Panc1 (cell line): ENCODE measurements around the gene UNC93B1.

Experiments used
- POLR2AphosphoS5 ChIP-seq: IDR thresholded peaks from 2 replicates; pipeline ENCODE4 v1.6.1; 2012; ENCODE audit warnings: mild to moderate bottlenecking, low read depth, low read length, moderate library complexity
- SIN3A ChIP-seq: IDR thresholded peaks from 2 replicates; pipeline ENCODE4 v1.6.1; 2012; ENCODE audit warnings: low read depth, mild to moderate bottlenecking, low read length, moderate library complexity, borderline replicate concordance; ENCODE audit not compliant: insufficient read depth
- TCF7L2 ChIP-seq: IDR thresholded peaks from 2 replicates; pipeline ENCODE4 v1.6.1; 2011; ENCODE audit warnings: mild to moderate bottlenecking, low read depth, low read length, inconsistent platforms
- TF ChIP-seq, protein P1 (sequence below): fragments of 450-650 bp; IDR thresholded peaks from 2 replicates; pipeline ENCODE4 v1.5.1; 2017; ENCODE audit warnings: mild to moderate bottlenecking
- TF ChIP-seq, protein P2 (sequence below), 2 experiments: IDR thresholded peaks; 2 replicates each; pipeline ENCODE4 v1.6.1; 2011 to 2012; ENCODE audit warnings: low read depth in 2 of 2, control low read depth in 1 of 2, low read length in 1 of 2, mild to moderate bottlenecking in 1 of 2, moderate library complexity in 1 of 2; ENCODE audit not compliant: insufficient read depth in 1 of 2

DNA sequence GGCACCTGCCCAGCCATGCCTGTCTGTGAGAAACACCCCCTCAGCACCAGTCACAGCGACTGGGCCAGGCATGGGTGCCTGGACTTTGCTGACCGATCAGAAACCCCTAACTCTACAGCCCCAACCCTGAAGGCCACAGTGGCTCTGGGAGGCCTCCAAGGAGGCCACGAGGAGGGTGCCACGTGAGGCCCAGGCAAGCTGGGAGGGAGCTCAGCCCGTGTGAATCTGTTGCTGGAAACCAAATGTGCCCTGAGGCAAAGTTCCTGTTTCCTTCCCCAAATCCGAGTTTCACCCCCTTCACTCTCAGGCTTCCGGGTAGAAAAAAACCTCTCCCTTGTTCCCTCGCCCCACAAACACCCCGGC lies 1.3 kb downstream of the UNC93B1 start:
- TF ChIP-seq TCF7L2: no peak
- TF ChIP-seq, protein P1, sequence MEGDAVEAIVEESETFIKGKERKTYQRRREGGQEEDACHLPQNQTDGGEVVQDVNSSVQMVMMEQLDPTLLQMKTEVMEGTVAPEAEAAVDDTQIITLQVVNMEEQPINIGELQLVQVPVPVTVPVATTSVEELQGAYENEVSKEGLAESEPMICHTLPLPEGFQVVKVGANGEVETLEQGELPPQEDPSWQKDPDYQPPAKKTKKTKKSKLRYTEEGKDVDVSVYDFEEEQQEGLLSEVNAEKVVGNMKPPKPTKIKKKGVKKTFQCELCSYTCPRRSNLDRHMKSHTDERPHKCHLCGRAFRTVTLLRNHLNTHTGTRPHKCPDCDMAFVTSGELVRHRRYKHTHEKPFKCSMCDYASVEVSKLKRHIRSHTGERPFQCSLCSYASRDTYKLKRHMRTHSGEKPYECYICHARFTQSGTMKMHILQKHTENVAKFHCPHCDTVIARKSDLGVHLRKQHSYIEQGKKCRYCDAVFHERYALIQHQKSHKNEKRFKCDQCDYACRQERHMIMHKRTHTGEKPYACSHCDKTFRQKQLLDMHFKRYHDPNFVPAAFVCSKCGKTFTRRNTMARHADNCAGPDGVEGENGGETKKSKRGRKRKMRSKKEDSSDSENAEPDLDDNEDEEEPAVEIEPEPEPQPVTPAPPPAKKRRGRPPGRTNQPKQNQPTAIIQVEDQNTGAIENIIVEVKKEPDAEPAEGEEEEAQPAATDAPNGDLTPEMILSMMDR: no peak
- no peak for TF ChIP-seq POLR2AphosphoS5
- no peak for TF ChIP-seq SIN3A
- TF ChIP-seq, protein P2, sequence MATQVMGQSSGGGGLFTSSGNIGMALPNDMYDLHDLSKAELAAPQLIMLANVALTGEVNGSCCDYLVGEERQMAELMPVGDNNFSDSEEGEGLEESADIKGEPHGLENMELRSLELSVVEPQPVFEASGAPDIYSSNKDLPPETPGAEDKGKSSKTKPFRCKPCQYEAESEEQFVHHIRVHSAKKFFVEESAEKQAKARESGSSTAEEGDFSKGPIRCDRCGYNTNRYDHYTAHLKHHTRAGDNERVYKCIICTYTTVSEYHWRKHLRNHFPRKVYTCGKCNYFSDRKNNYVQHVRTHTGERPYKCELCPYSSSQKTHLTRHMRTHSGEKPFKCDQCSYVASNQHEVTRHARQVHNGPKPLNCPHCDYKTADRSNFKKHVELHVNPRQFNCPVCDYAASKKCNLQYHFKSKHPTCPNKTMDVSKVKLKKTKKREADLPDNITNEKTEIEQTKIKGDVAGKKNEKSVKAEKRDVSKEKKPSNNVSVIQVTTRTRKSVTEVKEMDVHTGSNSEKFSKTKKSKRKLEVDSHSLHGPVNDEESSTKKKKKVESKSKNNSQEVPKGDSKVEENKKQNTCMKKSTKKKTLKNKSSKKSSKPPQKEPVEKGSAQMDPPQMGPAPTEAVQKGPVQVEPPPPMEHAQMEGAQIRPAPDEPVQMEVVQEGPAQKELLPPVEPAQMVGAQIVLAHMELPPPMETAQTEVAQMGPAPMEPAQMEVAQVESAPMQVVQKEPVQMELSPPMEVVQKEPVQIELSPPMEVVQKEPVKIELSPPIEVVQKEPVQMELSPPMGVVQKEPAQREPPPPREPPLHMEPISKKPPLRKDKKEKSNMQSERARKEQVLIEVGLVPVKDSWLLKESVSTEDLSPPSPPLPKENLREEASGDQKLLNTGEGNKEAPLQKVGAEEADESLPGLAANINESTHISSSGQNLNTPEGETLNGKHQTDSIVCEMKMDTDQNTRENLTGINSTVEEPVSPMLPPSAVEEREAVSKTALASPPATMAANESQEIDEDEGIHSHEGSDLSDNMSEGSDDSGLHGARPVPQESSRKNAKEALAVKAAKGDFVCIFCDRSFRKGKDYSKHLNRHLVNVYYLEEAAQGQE (IDR thresholded peaks at IDR 0.05; ENCODE audit: insufficient read depth in 1 of 2, low read depth in 2 of 2, low read length in 1 of 2): no peak
